Epidermal melanocyte (primary cell): ENCODE results near the gene SPDYE16.
"Not testable (repeated sequence)": the region's sequence is repeated elsewhere in the genome, so short reads cannot be mapped to it uniquely, and the experiment has no call there.

ENCODE experiments used
- DNase-seq: peaks from one replicate; pipeline ENCODE4 v3.0.0; 2011; ENCODE audit warnings: low spot score; ENCODE audit not compliant: insufficient read length

Gene SPDYE16, protein sequence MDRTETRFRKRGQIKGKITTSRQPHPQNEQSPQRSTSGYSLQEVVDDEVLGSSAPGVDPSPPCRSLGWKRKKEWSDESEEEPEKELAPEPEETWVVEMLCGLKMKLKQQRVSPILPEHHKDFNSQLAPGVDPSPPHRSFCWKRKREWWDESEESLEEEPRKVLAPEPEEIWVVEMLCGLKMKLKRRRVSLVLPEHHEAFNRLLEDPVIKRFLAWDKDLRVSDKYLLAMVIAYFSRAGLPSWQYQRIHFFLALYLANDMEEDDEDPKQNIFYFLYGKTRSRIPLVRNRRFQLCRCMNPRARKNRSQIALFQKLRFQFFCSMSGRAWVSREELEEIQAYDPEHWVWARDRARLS

DNA sequence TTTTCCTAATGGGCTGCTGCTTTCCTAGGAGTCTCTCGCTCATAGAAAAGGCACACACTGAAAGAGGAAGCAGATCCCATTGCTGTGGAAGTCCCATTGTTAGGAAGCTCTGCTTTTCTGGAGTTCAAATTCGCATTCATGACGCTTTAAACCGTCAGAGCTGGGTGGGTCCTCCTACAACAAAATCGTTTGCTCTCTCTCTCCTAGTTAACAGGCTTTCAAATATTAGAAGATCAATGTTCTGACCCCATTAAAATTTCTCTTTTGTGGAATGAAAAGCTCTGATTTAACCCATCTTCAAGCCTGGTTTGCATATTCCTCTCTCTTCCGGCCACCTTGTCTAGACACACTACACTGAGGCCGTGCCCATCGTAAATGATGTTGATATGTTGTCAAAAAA is at the start of gene SPDYE16:
Gene SPDYE16, minus strand, starts transcription at position 101 of the 400 bp plus-strand sequence. CDS start 1,838 bp downstream, outside the sequence.
- not testable (repeated sequence) for DNase-seq

DNA sequence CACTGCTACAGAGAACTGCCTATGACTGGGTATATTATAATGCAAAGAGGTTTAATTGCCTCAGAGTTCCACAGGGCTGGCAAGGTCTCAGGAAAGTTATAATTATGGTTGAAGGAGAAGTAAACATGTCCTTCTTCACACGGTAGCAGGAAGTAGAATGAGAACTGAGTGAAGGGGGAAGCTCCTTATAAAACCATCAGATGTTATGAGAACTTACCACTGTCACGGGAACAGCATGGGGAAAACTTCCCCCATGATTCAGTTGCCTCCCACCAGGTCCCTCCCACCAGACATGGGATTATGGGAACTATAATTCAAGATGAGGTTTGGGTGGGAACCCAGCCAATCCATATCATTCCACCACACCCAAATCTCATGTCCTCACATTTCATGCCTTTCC is 49.6 kb upstream of the SPDYE16 start:
- DNase-seq = not testable (repeated sequence)

DNA sequence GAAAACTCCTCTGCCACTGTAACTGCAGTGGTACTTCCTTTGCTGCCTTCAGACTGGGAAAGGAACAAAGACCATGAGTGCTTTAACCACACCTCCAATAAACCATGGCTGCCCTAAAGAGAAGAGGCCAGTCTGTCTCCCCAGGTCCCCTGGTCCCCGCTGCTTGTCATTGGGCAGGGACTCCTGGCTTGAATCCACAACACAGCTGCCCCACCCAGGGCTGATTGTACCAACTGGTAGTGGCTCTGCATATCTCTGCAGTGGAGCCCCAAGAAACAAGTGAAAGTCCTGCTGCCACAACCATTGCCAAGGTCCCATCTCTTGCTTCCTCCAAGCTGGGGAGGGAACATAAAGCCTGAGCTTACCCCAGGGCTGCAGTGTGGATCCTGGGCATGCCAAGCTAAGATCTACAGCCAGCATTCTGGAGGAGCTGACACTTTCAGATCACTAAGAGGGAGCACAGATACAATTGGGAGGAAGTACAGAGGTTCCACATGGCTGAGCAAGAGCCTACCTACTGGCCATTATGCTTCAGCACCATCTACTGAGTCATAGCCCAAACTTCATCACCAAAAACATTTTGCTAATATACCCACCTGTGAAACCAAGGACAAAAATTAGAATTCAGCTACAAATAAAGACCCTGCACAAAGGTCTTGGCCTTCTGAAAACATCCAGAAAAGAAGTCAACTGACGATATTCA is 48.7 kb upstream of the SPDYE16 start:
- DNase-seq = not testable (repeated sequence)

DNA sequence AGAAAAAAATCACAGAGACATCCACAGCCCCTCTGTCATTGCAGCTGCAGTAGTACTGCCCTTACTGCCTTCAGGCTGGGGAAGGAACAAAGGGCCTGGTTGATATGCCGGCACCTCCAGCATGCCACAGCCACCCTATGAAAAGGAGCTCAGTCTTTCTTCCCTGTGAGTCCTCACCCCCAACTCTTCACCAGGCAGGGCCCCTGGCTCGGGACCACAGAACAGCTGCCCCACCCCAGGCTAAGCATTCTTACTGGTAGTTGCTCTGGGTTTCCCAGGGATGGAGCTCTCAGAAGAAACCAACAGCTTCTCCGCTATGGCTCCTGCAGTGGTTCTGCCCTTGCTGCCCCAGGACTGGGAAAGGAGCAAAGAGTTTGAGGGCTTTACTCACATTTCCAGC is 47.9 kb upstream of the SPDYE16 start:
- DNase-seq = peak; percentile 12

DNA sequence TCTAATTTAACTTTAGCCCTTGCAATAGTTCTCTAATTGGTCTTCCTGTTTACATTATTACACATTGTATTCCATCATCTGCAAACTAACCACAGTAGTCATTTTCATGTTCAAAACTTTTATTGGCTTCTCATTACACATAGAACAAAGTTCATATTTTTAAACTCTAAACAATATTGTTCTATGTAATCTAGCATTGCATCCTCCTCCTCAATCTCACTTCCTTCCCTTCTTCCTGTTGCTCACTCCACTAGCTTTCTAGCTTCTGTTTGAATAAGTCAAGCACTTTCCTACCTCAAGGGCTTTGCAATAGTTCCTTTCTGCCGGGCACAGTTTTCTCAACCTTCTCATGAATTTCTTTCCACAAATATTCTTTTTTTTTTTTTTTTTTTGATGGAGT is 45.5 kb upstream of the SPDYE16 start:
- DNase-seq = not testable (repeated sequence)

DNA sequence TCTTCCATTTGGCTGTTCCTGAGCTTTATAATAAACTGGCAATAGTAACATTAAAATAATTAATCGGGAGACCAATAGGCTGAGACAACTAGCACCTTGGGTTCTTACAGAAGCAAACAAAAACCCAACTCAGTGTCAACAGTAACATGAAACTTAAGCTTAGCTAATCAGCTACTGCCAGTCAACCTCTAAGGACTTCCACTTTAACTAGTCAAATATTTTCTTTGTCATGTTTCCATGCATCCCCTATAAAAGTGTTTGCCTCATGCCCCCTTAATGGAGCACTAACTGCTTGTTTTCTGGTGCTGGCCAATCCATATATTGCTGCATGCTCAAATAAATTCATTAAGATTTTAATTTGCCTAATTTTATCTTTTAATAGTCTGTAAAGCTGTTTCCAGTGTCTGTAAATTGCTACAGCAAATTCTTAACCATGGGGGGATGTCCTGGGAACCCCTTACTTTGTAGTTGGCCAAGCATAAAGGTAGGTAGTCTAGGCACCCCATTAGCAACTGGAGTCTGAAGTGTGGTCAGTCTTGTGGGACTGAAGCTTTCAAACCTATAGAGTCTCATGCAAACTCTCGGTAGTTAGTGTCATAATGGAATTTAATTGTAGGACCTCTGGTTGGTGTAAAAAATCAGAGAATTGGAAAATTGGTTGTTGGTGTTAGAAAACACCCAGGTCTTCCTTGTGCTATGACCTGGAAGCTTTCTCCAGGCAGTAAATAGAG is 43.7 kb upstream of the SPDYE16 start:
- DNase-seq = not testable (repeated sequence)

DNA sequence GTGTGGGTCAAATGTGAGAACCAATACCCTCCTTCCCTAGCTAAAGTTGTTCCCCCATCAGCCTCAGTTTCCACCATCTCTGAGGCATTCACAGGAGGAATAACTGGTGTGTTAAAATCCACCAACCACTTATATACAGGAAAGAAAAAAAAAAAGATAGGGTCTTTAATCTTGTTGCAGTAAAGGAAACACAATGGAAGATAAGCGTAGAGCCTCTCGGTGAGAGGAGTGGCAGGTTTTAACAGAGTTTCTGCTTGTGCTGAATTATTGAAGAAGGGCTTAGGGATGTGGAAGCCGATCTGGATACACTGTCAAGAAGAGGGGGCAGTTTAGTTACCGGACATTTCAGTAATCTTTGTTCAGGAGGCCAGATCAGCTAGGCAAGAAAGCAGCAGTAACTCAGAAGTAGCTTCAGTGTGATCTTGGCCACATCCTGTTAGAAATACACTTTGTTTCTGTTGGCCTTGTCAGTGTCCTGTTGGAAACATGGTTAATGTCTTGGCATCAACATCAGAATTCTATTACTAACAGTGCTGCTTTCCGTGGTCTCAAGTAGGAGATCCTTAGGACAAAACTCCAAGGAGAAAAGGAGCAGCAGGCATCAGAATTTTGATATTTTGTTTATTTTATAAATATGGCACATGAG is 40.7 kb upstream of the SPDYE16 start:
- not testable (repeated sequence) for DNase-seq

DNA sequence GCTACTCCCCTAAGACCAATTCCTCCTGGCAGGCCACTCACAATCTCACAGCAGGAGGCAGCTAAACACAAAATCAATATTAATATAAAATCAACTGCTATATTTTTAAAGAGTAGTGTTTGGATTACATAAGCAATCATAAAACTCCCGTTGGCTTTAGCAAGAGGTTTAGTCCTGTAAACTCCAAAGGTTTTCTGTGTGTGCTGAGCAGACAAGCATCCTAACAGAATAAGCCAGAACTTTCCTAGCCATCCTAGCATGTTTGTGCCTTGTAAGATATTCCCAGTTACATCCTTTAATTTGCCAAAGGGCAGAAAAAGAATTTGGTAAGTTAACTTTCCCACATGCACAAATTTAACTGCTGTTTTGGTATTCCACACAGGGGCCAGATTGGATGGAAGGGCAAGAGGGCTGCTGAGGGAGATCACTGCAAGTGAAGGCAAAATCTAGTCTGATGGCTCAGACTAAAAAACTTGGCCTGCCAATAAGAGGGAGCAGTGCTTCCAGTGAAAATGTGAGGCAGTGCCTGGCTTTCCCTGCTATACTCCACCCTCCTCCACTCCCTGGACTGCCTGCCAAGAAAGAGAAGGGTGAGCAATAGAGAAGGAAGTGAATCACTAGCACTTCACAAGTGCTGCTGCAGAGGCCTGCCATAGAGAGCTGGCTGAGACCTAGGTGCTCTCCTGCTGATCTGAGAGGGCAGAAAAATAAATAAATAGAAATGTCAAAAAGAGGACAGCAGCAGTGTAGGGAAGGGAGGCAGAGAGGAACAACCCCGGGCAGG is 39.9 kb upstream of the SPDYE16 start:
- DNase-seq = not testable (repeated sequence)

DNA sequence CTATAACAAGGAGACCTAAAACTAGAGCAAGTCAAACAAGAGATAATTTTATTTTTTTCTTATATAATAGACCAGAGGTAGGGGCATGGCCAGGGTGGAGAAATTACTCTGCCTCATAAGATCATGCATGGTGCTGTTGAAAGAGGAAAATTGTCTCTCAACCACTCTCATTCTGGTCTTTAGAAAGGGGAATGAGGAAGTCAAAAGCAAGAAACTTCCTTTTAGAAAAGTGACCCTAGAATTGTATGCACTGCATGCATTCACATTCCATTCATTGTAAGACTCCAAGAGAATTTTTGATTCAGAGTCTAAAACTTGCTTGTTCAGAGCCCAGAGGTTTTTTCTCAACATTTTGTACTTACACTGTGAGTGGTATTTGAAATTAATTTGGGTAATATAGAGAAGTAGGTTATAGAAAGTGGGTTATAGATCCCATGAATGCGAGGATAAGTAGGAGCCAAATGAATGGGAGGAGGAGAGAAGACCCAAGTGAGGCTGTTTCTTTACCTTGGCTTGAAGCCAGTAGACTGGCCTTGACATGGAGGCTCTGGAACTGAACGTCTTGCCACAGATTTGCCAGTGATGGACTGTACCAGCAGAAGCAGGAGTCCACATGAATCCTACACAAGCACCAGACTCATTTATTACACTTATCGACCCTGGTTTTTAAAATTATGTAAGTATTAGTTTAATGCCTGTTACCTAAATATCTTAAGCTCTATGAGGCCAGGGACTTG is 33.0 kb upstream of the SPDYE16 start:
- not testable (repeated sequence) for DNase-seq

DNA sequence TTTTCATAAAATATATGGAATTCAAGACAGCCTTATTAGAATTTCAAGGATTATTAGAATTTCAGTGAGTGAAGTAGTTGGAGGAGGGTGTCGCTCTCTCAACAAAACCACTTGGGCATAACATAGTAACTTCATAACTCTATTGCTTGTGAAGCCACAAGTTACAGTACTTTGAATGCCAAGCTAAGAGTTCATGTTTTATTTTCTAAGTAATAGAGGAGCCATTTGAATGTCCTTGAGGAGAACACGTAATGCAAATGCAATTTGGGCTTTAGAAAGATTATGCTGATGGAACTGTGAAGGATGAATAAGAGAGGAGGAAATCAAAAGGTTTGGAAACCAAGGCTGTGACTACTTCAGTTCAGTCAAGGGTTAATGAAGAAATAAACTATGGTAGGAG is 32.3 kb upstream of the SPDYE16 start:
- DNase-seq = not testable (repeated sequence)

DNA sequence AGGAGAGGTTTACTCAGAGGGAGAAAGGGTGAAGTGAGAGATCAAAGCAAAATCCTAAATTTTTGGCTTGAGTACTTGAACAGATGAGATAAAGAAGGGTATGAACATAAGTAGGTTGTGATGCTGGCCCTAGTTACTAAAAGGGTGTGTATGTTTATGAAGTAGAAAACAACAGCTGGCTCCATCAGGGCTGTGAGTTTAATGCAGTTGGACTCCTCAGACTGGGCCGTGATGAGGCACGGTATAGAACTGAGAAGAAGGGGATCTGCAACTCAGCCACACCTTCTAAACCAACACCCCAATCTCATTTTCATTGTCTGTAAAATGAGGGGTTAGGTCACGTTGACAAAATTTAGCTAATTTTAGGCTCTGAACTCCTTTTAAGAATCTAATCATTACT is 29.2 kb upstream of the SPDYE16 start:
- DNase-seq = not testable (repeated sequence)

DNA sequence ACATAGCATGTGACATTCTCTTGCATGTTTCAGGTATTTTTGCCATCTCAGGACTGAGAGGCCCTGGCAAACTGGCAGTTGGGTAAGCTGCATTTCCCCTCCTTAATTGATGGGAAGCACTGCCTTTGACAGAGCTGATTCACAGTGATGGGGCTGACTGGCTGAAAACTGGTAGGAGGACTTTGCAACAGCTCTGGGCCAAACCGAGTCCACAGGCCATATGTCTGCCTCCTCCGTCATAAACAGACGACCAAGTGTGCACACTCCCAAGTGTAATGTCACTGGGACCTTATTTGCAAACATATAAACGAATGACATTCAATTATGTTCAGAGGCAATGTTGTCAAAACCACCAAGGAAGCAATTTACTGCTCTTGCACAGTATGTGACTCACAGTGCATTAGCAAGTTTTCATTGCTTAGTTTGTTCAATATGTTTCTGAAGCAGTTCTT is 27.3 kb upstream of the SPDYE16 start:
- DNase-seq = not testable (repeated sequence)

DNA sequence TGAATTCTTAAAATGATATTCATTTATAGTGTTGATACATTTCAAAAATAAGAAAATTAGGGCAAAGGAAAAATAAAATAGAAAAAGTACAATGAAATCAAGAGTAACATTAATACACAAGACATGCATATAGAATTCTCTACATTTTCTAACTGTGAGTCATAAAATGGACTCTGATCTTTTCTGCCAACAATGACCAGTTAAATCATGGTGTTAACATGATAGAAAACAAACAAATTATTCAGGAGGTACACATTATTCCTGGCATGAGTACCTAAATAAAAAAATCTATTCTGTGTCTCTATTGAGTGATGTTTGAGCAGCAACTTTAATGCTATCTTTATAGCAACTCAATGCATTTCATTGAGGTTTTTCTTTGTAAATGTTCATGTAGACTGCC is 25.6 kb upstream of the SPDYE16 start:
- DNase-seq = not testable (repeated sequence)

DNA sequence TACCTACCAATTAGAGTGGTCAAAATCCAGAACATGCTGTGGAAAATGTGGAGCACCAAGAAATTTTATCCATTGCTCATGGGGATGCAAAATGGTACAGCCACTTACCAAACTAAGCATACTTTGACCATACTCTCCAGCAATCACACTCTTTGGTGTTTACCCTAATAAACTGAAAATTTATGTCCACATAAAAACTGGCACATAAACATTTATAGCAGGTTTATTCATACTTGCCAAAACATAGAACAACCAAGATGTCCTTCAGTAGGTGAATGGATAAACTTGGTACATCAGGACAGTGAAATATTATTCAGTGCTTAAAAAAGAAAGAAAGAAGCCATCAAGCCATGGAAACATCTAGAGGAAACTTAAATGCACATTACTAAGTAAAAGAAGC is 24.7 kb upstream of the SPDYE16 start:
- not testable (repeated sequence) for DNase-seq

DNA sequence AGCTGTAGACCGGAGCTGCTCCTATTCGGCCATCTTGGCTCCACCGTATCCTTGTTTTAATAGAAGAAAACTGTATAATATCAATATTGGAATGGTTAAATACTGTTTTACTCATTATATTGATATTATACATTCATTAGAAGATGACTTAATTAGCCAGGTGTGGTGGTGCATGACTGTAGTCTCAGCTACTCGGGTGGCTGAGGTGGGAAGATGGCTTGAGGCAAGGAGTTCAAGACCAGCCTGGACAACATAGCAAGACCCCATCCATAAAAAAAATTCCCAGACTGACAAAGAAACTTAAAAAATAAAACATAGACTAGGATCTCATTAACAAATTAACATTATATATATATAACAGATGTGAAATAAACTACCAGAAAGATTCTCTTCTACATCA is 24.2 kb upstream of the SPDYE16 start:
- not testable (repeated sequence) for DNase-seq

DNA sequence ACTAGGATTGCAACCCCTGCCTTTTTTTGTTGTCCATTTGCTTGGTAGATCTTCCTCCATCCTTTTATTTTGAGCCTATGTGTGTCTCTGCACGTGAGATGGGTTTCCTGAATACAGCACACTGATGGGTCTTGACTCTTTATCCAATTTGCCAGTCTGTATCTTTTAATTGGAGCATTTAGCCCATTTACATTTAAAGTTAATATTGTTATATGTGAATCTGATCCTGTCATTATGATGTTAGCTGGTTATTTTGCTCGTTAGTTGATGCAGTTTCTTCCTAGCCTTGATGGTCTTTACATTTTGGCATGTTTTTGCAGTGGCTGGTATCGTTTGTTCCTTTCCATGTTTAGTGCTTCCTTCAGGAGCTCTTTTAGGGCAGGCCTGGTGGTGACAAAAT is 21.9 kb upstream of the SPDYE16 start:
- DNase-seq = not testable (repeated sequence)

DNA sequence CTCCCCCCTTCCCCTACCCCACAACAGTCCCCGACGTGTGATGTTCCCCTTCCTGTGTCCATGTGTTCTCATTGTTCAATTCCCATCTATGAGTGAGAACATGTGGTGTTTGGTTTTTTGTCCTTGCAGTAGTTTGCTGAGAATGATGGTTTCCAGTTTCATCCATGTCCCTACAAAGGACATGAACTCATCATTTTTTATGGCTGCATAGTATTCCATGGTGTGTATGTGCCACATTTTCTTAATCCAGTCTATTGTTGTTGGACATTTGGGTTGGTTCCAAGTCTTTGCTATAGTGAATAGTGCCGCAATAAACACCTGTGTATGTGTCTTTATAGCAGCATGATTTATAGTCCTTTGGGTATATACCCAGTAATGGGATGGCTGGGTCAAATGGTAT is 18.2 kb upstream of the SPDYE16 start:
- DNase-seq = not testable (repeated sequence)

DNA sequence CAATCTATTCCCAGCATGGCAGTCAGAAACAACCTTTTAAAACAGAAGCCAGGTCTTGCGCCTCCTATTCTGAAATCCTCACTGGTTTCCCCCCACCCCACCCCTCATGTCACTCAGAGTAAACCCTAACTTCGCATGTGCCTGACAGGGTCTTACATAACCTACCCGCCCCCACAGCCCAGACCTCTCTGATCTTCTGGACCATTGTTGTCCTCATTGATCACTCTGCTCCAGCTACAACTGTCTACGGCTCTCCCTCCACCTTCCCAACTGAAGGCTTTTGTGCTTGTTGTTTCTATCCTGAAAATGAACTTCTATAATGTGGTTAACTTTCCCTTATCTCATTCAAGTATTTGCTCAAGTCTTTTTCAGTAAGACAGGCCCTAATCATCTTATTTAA is 17.1 kb upstream of the SPDYE16 start:
- DNase-seq = not testable (repeated sequence)

DNA sequence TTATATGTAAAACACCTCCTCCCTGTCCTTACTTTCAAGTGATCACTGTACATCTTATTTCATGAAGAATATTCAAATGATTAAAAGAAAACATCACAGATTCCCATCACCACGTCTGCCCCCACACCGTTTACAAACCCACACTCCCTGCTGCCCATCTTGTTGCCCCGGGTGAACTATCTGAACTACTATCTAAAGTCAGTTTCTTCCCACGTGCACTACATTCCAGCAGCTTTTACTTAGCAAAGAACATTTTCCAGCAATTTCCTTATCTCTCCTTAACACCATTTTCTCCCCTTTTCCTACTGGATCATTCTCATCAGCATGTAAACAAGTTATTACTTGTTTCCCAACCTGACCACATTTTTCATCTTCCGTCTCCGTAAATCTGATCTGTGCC is 16.6 kb upstream of the SPDYE16 start:
- not testable (repeated sequence) for DNase-seq

DNA sequence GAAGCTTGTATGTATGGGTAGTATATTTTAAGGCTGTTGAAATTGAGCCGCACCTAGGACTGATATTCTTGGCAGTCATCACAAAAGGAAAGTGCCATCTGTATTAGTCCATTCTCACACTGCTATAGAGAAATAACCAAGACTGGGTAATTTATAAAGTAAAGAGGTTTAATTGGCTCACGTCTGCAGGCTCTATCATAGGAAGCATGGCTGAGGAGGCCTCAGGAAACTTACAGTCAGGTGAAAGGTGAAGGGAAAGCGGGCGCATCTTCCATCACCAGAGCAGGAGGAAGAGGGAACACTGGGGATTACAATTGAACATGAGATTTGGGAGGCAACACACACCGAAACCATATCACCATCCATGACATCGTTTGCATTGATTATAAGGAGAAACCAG is 8.9 kb upstream of the SPDYE16 start:
- not testable (repeated sequence) for DNase-seq
